Bone marrow (tissue), 2 donors: ENCODE measurements around the gene GPALPP1.
"Not testable (repeated sequence)": the region's sequence is repeated elsewhere in the genome, so short reads cannot be mapped to it uniquely, and the experiment has no call there.

Experiments
- DNase-seq, 2 donors: peaks; one replicate each; lab custom pipeline; 2025; lab: John Stamatoyannopoulos, UW

GPALPP1 gene, protein sequence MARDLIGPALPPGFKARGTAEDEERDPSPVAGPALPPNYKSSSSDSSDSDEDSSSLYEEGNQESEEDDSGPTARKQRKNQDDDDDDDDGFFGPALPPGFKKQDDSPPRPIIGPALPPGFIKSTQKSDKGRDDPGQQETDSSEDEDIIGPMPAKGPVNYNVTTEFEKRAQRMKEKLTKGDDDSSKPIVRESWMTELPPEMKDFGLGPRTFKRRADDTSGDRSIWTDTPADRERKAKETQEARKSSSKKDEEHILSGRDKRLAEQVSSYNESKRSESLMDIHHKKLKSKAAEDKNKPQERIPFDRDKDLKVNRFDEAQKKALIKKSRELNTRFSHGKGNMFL

DNA sequence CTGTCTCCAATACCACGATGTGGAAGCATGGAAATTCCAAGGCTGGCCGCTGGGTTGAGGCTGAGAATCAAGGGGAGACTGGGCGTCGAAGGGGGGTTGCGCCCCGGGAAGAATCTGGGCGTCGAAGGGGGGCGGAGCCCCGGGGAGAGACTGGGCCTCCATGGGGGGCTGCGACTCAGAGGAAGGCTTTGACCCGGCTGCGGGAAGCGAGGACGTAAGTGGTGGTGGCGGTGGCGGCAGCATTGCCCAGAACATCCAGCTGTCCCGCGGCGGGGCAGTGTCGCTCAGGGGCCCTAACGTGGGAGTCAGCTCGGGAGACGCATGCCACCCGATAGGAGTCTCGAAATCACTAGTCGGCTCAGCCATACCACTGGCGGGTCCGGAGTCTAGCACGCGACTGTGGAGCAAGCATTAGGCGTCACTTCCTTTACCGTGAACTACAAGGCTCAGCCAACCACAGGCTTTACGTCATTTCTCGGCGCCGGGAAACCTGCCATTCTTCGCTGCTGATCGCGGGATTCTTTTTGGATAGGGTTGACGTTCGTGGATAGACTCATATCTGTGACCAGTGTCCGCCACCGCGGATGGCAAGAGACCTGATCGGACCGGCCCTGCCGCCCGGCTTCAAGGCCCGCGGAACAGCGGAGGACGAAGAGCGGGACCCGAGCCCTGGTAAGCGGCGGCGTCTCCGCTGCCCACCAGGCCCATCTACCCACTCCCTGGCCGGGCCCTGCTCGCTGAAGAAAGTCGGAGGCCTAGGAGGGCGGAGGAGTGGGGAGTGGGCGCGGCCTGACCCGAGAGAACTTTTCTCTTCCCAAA is at the start of gene GPALPP1, which contains the start of gene NUFIP1:
GPALPP1 (plus strand) TSS at position 468 of the 819 bp plus-strand sequence; CDS start at position 585, 117 bp downstream.
NUFIP1 (minus strand) TSS at position 401 of the 819 bp plus-strand sequence; CDS start at position 366, 35 bp downstream.
- DNase-seq, result peak; percentile 76 to 88

DNA sequence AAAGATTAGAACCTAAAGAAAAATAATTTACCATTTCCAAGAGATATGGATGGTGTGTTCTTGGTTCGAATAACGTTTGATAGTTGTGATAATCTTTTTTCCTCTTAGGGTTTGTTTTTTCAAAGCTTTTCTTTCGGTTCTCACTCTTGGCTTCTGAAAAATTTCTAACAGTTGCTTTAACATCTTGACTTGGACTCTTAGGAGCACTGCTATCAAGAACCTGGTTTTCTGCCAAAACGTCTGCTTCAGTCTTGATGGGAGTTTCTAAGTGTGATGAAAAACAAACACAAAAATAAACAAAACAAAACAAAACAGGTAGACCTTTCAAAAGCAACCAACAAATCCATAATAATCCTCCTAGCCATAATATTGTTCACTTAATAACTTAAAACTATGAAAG is 45.9 kb upstream of the GPALPP1 start:
- not testable (repeated sequence) for DNase-seq

DNA sequence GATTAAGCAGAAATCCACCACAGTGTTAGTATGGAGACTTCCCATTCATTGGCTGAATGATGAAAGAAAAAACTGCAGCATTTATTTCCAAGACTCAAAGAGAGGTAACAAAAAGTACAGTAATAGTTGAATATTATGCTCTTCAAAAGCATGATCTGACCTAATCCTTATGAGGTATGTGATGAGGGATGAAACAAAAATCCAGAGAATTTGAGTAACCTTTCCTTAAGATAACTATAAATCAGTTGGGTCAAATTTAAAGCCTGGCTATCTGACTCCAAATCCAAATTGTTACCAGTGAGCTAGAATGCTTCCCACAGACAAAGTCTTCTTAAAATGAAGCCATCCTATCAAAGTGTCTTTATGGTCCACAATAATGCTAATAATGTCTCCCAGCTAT is 38.2 kb upstream of the GPALPP1 start:
- DNase-seq, result no peak

DNA sequence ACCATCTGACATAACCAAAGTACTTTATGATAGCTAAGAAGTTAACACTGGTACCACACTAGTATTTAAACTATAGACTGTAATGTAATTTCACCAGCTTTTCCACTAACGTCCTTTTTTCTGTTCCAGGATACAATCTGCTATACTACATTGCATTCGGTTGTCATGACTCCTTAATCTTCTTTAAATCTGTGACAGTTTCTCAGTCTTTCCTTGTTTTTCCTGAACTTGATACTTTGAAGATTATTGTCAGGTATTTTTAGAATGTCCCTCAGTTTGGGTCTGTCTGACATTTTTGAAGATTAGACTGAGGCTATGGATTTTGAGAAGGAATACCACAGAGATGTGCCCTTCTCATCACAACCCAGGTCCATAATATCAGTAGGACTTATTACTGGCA is 36.7 kb upstream of the GPALPP1 start:
- DNase-seq, result no peak

DNA sequence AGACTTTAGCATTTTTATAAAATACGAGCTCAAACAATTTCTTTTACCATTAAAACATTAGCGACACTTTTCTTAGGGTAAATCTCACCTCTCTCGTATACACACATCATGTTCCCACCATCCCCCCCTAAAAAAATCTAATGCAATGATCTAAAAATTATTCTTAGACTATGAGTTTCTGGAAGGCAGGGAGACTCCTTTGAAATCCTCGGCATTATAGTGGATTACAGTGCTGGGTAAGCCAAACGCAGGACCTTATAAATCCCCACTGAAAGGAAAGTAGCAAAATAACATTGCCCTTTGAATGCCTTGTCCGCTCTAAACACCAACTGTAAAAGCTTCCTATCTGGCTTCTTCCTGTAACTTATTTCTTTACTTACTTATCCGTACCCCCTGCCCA is 35.1 kb upstream of the GPALPP1 start:
- DNase-seq, result no peak

DNA sequence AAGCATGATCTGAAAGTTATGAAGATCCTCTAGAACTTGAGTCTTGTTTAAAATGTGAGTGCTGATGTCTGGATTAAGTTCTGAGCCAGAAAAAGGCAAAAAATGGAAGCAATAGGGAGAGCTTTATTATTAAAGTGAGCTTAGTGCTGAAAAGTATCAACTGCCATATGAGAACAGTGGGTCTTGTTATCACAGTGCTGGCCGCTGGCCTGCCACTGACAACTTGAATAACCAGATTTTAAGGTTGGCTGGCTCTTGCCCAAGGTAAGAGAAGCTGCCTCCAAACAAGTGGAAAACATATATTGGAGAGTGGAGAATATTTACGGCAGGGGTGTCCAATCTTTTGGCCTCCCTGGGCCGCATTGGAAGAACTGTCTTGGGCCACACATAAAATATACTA is 33.9 kb upstream of the GPALPP1 start:
- no peak for DNase-seq

DNA sequence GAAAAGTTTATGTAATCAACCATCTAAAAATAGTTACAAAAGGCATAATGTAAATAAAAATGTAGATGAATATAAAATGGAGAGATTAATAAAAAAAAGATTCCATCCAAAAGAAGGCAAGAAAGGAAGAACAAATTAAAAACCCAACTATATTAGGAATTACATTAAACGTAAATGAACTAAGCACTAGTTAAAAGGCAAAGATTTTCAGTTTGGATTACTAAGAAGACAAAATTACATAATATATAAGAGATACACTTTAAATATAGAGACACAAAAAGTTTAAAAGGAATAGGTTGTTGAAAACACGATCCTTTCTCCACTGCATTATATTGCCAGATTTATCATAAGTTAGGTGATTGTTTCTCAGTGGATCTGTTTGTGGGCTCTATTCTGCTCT is 27.3 kb upstream of the GPALPP1 start:
- DNase-seq, result no peak

DNA sequence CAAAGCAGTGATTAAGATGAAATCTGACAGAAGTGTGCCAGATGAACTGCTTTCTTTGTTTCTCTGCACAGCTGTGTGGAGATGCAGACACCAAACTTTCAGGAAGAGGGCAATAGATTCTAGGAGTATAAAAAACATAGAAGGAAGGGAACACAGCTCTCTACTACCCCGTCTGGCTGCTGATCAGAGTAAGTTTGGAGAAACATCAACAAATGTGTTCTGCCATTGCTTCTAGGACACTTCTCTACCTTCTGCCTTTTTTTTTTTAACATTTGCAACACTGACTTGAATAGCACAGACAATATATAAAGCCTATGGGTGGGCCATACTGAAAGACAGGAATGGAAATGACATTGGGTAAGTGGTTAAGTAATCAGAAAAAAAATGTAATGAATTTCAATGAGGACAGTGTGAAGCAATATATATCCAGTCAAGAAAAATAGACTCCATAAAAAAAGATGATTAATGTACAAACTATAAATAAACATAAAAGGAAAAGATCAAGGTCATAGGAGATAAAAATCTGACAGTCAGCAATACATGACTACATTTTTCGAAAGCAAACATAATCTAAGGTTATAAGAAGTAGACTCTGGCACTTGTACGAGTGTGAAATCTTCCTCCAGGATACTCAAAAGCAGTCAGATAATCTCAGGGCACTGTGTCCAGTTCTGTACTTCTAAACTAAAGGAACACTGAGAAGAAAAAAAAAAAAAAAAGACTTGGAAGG is 21.5 kb upstream of the GPALPP1 start:
- no peak for DNase-seq

DNA sequence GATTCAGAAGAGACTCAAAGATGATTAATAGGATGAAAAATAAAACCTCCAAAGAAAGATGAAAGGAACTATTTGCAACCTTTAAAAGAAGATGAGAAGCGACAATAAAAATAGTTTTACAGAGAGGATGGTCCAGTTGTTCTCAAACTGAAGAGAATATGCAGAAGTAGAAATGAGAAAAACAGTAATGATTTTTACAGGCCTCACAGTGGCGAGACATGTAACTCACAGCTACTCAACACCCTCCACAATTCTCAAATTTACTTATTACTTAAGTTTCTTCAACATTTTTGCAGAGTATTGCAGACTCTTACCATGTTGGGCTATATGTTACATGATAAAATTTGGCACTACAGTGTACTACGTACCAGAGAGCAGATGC is 20.9 kb upstream of the GPALPP1 start:
- no peak for DNase-seq

DNA sequence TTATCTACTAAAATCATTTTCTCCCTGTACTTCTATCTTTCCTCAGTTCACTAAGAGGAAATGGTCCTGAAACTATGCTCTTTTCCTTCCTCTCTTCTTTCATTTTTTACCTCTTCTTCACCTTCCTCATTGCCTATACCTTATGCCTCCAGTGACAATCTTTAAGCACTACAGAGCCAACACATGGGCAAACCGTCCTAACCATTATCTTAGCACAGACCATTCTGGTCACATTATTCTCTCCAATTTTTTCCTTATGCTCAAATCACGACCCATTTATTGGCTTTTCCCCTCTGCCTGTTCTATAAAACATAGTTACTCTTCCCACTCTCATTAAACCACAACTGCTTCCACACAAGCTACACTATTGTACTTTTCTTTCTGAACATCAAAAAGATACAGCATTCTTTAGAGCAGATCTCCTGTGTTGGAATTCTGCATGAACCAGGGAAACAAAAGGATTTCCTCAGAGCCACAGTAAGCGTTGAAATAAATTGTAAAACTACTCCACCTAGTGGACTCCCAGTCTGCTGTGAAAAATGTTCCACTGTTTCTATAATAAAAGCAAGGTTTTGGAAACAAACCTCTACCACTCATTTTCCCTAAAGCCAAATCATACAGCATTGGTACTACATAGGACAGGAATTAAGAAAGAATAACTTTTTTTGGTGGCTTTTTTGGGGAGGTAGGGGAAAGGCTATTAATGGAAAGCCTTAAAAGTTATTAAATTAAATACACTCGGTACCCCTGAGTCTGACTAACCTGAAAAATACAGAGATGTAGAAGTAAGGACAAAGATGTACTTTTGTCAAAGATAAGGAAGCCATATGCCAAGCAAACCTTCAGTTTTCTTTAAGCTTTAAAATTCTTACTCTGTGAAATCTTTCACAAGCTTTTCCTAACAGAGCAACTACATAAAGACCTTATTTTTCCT is 19.5 kb upstream of the GPALPP1 start:
- DNase-seq, result peak in 1 of 2 donors; percentile 46

DNA sequence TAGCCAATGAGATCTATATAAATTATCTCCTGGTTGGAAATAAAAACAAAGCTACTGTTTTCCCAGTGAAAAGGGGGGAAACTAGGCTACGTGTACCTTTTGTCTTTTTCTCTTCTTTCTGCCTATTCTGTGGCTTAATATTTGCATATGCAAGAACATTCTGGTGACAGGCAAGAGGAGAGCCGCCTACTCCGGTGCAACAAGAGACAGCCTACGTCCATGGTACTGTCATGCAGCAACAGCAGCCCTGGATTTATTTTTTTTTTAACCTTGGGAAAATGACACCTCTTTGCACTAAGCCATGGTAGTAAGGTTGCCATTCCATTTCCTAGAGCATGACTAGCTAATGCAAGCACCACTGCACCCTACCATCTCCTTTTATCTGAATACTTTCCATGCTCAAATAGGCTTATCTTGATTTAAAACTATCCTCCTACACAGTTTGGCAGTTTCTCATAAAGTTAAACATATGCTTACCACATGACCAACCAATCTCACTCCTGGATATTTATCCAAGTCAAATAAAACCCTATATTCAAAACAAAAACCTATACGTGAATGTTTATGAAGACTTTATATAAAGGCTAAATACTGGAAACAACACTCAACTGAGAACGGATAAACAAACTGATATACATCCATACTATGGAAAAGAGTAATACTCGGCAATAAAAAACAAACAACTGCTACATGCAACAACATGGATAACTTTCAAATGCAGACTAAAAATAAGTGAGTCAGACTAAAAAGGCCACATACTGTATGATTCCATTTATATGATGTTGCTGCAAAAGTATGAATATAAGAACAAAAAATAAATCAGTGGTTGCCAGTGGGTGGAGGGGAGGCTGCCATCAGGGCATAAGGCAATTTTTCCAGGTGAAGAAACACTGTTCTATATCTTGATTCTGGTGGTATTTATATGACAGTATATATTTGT is 17.4 kb upstream of the GPALPP1 start:
- DNase-seq, result no peak

DNA sequence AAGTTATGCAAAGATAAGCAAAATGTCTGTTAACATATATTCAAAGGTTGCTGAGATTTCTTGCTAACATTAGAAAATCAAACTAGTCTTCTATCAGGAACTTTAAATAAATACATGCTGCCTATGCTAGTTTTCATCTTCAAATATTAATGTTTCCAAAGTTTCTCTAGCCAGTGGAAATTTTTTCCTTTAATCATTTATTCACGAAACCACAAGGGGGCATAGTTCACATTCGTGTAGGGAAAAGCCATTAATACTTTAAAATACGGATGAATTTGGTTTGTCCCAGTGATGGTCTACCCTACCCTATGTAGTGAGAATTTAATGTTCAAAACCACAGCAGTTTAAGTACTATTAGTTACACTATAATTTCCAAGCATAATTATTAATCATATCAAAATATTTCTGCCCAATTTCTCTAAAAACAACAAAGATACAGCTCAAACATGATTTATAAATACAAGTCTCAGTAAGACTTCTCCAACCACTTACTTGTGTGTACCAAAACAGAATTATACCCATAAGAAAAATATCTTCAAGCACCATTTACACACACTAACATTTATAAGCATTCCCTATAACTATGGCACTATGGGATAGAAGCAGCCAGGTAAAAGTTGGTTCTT is 16.3 kb upstream of the GPALPP1 start:
- DNase-seq, result peak in 1 of 2 donors; percentile 11

DNA sequence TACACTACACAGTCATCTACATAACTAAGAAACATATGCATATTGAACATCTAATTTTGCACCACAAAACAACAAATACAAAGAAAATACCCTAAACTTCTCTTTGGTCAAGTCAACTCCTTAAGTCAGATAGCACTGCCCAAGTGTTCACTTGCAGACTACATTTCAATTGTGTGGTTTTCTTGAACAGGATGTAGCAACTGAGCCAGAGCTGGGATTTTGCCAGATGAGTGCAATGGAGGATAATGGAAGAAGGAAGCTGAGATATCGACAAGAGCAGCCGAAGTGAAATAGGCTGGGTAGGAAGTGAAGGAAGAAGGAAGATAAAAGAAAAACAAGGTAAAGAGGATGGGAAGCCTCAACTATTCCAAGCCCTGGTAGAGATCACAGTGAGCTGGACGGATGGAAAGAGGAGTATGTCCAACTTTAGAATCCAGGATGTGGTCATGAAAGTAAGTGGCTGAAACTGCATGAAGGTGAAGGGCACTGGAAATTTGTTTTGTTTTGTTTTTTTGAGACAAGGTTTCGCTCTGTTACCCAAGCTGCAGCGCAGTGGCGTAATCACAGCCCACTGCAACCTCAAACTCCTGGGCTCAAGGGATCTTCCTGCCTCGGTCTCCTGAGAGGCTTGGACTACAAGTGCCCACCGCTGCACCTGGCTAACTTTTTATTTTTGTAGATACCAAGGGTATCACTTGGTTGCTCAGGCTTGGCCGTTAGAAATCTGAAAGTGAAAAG is 15.1 kb upstream of the GPALPP1 start:
- peak in 1 of 2 donors; percentile 23 for DNase-seq

DNA sequence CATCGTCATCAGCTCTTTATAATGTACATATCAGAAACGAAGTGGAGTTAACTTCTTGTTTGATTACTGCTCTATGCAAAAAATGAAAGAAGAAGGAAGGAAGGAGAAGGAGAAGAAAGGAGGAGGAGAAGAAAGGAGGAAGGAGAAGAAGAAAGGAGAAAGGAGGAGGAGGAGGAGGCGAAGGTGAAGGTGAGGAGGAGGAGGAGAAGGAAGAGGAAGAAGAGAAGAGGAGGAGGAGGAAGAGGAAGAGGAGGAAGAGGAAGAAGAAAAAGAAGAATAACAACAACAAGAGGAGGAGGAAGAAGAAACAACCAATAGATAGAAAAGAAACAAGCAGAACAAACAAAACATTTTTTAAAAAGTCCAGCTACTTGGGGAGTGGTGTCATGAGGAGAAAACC is 13.1 kb upstream of the GPALPP1 start:
- no peak for DNase-seq

DNA sequence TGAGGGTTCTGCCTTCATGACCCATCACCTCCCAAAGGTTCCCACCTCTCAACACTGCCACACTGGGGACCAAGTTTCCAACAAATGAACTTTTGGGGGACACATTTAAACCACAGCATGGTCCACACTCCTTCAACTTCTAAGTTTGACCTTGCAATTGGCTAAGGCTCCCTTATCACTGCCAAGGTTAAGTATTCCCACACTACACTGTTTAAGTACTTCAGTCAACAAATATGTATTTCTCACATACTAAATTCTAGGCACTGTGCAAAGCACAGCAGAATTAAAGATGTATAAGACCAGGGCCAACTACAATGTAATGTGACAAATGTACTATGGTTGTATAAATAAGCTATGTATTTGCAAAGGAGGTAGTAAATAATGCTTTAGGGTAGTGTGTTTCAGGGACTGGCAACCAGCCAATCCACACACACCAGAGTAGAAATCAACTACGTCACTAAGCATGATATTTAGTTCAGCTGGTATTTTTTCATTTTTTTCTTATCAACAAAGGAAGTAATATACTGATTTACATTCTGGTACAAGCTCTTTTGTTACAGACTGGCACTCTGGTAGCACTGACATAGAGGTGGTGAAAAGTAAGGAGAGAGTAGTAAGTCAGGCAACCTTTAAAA is 12.3 kb upstream of the GPALPP1 start:
- no peak for DNase-seq

DNA sequence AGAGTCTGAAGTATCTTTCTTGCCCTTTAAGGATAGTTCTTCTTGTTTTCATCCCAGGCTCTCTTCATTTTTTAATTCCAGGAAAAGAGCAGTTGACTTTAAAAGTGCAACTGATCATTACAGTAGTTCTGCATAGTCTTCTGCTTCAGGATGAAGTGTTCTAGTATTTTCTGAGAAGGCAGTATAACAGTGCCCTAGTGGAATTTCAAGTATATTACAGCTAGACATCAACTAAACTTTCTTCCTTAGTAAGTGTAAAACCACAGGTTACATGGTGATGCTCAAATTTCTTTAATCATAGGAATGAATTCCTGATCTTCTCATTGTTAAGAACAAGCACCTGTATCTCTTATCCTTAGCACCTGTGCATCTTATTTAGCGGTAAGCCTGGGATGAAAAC is 11.0 kb upstream of the GPALPP1 start:
- DNase-seq, result no peak

DNA sequence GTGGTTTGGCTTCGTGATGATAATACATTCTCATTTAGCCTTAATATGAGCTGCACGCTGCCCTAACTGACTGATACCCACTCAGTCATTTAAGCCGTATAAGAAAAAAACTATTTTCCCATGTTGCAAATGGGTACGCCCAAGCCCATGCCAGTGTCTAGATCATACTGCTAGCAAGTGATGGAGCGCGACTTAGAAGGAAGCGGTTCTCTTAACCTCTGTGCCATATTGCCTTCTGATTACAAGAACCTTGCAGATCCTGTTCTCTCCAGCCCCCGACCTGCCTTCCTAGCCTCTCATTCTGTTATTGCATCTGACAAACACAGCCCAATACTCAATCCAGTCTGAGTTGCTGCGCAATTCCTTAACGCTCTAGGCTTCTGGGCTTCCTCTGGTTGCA is 603 bp downstream of the GPALPP1 start:
- DNase-seq, result no peak

DNA sequence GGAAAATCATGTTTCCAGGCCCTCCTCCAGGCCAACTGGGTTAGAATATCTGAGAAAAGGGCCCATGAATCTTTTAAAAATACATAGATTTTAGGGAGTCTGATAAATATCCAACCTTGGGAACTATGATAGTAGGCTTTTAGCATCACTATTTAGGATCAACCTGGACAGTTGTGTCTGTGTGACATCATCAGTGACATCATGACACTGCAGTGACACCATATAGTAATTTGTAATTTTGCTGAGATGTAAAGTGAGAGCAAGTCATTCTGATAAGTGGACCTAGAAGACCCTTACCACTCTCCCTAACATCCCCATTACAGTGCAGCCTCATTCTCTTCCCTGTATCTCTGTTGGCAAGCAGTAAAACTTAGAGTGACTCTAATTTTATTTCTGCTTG is 14.1 kb downstream of the GPALPP1 start:
- no peak for DNase-seq

DNA sequence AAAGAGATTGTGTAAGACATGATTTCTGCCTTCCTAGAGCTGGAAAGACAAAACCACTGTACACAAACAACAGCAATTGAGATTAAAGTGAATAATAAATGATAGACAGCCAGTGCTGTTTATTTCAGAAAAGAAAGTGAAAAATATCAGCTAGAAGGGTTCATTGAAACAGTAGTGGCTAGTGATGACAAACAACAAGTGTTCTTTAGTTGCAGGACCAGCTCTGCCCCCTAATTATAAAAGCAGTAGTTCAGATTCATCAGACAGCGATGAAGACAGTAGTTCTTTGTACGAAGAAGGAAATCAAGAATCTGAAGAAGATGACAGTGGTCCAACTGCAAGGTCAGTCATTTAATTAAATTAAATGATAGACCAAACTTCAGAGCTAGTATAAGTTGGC is 14.8 kb downstream of the GPALPP1 start:
- DNase-seq, result no peak
